GM18873 (cell line): ENCODE data around the gene CACTIN.
"Not testable (repeated sequence)": the region's sequence is repeated elsewhere in the genome, so short reads cannot be mapped to it uniquely, and the experiment has no call there.

Experiments
- ATAC-seq: cut with Tn5 transposase; IDR thresholded peaks from one replicate; pipeline ENCODE4 v1.9.1; 2021; ENCODE audit warnings: mild to moderate bottlenecking, moderate library complexity, moderate number of reproducible peaks; ENCODE audit not compliant: unreplicated experiment, low FRiP score

The CACTIN gene

DNA sequence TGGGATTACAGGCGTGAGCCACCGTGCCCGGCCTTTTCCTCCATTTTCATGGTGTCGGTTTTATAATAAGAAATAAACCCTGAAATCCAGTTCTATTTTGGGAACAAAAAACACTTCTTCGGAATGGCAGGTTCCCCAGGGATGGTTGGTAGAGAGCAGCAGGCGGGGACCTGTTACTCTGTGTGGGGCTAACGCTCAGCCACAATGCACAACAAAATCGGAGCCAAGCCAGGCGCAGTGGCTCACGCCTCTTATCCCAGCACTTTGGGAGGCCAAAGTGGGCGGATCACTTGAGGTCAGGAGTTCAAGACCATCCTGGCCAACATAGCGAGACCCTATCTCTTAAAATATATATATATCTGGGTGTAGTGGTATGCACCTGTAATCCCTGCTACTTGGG is 25.6 kb downstream of the CACTIN start:
- ATAC-seq, result no peak

DNA sequence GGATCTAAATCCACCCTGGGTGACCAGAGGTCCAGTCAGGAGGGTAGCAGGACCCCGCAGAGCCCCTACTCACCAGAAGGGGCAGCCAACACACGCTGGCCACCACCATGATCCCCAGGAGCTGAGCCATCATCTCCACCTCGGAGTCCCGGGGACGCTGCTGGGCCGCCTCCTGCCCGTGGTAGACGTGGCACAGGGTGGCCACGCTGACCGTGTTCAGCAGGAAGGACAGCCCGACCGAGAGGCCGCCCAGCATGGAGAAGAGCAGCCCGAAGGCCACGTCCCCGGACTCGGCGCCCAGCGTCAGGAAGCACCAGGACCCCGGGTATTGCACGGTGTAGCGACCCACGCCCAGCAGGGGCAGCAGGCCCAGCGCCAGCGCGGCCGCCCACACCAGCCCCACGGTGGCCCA is 26.8 kb downstream of the CACTIN start:
- no peak for ATAC-seq

DNA sequence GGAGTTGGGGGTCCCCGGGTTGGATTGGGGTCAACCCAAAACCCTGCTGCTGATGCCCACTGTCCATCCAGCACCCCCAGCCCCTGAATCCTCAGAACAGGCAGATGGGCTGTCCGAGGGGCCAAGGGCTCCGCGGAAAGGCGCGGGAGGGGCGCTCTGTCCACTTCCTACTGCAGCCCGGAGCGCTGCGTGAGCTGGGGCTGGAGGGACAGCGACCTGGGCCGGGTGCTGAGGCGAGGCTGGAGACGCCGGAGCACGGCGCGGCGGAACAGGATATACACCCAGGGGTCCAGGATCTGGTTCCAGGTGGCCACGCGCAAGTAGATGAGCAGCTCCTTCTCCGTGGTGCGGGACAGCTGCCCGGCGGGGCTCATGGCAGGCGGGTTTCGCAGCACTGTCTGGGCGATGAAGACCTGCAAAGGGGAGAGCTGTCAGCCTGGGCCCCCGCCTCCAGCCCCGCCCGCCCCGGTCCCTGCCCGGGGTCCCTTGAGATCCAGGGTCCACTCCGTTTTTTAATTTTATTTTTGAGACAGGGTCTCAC is 31.0 kb downstream of the CACTIN start:
- no peak for ATAC-seq

DNA sequence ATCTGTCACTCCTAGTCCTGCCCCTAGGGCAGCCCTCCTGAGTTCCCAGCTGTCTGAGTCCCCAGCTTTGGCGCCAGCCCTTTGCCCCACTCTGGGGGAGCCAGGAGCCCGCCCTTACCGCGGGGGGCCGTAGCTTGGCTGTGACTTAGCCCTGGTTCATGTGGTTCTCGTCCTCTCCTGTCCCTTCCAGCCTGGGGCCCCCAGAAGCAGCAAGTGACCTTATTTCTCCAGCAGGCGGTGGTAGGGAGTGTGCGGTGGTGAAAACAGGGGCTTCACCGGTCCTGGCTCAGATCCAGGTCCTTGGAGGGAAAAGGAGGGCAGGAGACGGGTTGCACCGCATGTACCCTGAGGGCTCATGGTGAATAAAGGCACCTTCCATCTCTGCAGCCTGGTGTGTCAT is 33.4 kb downstream of the CACTIN start:
- no peak for ATAC-seq

DNA sequence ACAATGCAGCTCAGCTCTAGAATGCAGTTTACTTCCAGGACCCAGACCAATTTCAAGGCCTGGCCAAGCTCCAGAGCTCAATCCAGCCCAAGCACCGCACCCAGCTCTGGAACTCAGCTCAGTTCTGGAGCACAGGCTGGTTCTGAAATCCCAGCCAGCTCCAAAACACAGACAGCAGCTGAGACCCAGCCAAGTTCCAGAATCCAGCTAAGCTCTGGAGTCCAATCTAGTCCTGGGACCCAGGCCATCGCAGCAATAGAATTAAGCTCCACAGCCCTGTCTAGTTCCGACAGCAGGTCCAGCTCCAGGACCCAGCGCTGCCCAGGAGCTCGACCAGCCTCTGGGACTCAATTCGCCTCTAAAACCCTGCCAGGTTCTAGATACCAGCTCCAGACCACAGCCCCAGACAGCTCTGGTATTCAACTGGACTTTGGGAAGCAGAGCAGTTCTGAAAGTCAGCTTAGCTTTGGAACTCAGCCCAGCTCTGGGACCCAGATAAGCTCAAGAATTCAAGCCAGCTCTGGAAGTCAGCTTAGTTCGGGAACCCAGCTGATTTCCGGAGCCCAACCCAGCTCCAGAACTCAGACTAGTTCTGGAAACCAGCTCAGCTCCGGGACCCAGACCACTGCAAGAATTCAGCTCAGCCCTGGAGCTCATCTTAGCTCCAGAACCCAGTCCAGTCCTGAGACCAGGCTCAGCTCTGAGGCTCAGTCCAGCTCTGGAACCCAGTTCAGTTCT is 34.5 kb downstream of the CACTIN start:
- no peak for ATAC-seq

DNA sequence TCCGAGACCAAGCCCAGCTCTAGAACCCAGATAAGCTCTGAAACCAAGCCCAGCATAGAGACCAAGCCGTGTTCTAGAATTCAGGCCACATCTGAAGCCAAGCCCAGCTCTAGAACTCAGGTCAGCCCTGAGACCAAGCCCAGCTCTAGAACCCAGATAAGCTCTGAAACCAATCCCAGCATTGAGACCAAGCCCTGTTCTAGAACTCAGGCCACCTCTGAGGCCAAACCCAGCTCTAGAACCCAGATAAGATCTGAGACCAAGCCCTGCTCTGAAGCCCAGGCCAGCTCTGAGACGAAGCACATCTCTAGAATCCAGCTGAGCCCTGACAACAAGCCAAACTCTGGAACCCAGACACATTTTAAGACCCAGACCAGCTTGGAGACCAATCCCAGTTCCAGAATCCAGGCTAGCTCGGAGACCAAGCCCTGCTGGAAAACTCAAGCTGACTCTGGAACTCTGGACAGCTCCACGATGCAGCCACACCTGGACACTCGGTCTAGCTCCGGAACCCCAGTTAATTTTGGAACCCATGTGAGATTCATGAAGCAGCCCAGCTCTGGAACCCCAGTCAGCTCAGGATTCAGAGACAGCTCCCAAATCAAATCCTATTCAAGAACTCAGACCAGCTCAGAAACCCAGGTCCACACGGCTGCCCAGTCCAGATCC is 35.5 kb downstream of the CACTIN start:
- no peak for ATAC-seq

DNA sequence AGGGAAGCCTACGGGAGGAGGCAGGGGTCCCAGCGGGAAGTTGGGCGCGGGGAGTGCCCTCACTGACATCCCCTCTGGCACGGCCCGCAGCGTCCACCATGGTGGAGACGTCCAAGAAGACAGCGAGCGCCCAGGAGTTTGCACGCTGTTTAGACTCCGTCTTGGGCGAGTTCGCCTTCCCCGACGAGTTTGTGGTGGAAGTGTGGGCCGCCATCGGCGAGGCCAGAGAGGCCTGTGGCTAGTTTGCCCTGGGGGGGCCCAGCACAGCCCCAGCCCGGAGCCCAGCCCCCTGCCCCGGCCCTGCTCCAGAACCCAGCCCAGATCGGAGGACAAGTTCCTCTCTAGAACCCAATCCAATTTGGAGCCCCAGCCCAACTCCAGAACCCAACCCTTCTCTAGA is 36.6 kb downstream of the CACTIN start:
- no peak for ATAC-seq

DNA sequence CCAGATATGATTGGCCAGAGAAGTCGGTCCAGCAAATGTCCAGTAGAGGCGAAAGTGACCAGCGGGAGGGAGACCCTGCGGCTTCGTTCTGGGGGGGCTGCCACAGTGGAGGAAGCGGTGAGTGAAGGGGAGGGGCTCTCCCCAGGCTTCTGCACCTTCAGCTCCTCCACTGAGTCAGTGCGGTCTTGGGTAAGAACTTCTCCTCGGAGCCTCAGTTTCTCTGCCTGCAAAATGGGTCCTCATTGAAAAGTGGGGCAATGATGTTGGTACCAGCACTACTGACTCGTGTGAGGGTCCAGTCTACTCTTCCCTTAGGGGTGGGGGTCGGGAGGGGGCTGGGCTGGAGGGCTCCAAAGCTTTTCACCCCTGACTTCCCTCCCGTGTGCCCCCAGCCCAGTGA is 37.2 kb downstream of the CACTIN start:
- no peak for ATAC-seq

DNA sequence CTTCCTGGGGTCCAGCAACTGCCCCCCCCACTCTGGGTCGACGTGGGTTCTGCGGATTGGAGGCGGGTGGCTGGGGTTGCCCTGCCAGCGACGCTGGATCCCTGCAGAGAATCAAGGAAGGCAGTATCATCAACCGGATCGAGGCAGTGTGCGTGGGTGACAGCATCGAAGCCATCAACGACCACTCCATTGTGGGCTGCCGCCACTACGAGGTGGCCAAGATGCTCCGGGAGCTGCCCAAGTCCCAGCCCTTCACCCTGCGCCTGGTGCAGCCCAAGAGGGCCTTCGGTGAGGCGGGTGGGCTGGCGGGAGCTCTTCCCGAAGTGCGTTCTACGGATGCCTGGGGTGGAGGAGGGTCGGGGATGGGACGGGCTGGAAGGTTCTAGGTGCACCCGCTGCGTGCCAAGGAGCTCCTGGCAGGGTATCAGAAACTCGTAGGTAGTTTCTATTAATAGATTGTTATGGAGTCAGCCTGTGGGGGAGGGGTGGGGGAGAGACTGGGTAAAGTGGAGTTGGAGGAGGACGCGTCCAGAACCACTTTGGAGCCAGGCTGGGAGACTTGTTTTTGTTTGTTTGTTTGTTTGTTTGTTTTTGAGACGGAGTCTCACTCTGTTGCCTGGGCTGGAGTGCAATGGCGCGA is 39.8 kb downstream of the CACTIN start:
- ATAC-seq, result no peak

DNA sequence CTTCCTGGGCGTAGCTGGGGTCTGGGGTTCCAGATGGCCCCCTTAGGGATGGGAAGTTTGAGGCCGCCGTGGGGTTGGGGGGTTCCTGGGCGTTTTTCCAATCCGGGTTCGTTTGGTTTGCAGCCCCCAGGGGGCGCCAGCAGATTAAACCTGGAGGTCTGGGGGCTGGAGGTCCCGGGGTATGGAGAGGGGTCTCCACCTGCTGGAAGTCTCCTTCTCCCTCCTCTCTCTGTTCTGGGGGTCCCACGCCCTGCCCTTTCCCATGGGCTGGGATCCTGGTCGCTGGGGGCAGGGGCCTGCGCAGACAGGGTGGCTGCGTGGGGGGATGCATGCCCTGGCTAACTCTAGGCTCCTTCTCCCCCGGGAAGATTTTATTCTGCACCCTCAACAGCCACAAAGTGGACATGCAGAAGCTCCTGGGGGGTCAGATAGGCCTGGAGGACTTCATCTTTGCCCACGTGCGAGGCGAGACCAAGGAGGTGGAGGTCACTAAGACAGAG is 40.4 kb downstream of the CACTIN start:
- ATAC-seq, result no peak

DNA sequence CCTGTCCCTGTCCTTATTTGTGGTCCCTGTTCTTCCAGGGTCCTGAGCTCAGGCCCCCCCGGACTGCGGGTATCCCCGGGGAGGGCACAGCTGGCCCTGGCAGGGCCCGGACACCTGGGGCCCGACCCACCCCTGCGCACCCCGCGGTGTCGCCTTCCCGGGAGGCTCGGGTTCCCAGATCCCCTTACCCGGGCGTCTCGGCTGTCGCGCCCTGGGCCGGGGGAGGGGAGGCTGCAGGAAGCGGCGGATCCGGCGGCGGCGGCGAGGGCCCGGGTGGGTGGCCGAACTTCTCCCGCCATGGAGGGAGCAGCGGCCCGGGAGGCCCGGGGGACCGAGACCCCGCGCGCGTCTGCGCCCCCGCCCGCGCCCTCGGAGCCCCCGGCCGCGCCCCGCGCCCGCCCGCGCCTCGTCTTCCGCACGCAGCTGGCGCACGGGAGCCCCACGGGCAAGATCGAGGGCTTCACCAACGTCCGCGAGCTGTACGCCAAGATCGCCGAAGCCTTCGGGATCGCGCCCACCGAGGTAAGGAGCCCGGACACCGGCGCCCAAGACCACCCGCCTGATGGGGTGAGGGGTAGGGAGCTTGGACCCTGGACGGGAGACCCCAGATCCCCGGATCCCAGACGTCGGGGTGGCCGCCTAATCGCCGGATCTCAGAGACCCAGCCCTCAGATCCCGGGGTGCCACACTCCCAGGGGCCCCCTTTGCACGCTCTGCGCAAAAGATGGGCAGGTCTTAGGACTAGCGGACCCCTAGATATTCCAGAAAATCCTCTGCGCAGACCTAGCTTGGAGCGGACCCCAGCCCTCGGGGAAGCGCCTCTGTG is 41.1 kb downstream of the CACTIN start, which contains the start of gene GIPC3:
Gene GIPC3 (plus strand): TSS at position 178 of the 826 bp plus-strand sequence. CDS start 120 bp downstream, at position 298.
- no peak for ATAC-seq

DNA sequence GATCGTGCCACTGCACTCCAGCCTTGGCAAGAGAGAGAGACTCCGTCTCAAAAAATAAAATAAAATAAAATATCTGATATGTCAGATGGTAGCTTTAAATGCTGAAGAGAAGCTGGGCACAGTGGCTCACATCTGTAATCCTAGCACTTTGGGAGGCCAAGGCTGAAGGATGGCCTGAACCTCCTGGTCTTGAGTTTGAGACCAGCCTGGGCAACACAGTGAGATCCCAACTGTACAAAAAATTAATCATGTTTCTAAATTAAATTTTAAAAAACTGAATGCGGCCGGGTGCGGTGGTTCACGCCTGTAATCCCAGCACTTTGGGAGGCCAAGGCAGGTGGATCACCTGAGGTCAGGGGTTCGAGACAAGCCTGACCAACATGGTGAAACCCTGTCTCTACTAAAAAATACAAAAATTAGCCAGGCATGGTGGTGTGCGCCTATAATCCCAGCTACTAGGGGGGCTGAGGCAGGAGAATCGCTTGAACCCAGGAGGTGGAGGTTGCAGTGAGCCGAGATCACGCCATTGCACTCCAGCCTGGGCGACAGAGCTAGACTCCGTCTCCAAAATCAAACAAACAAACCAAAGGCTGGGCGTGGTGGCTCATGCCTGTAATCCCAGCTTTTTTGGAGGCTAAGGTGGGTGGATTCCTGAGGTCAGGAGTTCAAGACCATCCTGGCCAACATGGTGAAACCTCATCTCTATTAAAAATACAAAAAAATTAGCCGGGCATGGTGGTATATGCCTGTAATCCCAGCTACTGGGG is 42.4 kb downstream of the CACTIN start:
- ATAC-seq, result not testable (repeated sequence)

DNA sequence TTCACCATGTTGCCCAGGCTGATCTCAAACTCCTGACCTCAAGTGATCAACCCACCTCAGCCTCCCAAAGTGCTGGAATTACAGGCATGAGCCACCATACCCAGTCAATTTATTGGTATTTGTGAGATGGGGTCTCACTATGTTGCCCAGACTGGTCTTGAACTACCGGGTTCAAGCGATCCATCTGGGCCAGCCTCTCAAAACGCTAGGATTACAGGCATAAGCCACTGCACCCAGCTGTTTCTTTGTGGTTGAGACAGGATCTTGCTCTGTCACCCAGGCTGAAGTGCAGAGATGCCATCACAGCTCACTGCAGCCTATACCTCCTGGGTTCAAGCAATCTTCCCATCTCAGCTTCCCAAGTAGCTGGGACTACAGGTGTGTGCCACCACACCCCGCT is 44.8 kb downstream of the CACTIN start:
- ATAC-seq, result not testable (repeated sequence)

DNA sequence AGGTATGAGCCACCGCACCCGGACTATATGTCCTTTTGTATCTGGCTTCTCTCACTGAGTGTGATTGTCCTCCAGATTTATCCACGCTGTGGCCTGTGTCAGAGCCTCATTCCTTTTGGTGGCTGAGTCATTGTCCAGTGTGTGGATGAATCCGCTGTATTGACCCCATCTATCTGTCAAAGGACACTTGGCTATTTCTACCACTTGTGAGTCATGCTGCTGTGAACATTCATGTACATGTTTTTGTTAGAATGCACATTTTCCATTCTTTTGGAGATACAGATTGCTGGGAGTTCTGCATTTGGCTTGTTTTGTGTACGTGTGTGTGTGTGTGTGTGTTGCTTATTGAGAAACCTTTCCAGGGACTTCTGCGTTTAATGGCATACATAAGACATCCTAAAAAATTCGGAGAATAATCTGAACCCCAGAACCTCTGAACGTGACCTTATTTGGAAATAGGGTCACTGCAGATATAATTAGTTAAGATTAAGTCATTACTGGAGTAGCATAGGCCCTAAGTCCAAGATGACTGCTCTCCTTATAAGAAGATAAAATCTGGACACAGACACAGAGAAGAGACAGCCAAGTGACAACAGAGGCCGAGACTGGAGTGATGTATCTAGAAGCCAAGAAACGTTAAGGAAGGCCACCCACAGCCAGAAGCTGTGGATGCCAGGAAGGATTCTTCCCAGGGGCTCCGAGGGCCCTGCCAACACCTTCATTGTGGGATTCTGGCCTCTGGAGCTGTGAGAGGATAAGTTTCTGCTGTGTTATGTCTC is 46.2 kb downstream of the CACTIN start:
- ATAC-seq, result no peak

DNA sequence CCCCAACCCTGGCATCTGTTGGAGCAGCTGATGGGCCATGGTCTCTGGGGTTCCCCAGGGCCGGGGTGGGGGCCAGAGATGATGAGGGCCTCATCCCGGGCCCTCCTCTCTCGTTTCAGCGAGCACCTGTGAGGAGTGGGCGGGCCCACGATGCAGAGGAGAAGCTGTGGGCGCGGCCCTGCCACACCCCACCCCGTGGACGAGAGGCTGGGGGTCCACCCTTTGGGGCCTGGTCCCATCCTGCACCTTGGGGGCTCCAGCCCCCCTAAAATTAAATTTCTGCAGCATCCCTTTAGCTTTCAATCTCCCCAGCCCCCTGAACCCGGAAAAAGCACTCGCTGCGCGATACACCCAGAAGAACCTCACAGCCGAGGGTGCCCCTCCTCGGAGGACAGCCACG is 48.2 kb downstream of the CACTIN start:
- no peak for ATAC-seq

DNA sequence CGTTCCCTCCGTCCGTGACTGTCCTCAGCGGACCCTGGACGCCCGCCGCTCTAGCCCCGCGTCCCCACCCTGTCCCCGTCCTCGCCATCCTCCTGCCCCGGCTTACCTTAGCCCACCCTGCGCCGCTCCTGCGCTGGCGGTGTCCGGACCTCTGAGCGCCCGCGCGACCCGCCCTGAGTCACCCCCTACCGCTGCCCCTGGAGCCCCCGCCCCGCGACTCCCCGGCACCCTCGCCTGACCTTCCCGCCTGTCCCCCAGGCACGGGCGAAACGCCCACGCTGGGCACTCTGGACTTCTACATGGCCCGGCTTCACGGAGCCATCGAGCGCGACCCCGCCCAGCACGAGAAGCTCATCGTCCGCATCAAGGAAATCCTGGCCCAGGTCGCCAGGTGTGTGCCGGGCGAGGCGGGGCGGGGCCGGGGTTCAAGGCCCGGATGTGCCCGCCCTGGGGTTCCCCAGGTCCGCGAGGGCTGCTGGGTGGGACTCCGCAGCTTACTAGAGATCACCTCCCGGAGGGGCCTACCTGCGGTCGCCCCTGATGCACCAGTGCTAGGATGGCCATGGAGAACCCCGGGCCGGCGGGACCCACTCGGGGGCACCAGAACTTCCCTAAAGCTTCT is 48.8 kb downstream of the CACTIN start:
- no peak for ATAC-seq

DNA sequence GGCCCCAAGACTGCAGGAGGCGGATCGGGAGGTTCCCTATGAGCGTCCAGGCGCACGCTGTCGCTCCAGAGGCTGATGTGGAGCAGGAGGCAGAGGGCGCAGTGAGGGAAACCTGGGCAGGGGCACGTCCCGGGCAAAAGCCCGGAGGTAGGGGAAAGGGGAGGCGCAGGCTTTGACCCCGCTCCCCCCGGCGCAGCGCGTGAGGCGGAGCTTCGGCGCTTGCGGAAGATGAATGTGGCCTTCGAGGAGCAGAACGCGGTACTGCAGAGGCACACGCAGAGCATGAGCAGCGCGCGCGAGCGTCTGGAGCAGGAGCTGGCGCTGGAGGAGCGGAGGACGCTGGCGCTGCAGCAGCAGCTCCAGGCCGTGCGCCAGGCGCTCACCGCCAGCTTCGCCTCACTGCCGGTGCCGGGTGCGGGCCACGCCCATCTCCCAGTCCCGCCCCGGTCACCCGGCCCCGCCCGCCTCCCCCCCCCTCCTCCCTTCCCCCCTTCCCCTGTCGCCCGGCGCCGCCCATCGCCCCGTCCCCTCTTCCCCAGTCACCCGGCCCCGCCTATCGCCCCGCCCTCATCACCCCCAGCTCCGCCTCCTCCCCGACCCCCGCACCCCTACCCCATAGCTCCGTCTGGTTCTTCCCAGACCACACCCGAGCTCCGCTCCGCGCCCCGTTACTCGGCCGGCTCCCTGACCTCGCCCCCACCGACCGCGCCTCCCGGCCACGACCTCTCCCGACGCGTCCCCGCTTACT is 49.7 kb downstream of the CACTIN start:
- no peak for ATAC-seq
